NCI-H510A (cell line): ENCODE data around the gene CCNI.

Experiments
- DNase-seq: peaks from one replicate; lab custom pipeline; 2025; lab: John Stamatoyannopoulos, UW

The CCNI gene

GRCh38 chr4:77002321-77003107, 73.3 kb downstream of the CCNI start:
- DNase-seq = no peak

- no peak for DNase-seq
Measured at GRCh38 chr4:77001907-77002306, 73.9 kb downstream of the CCNI start.

- no peak for DNase-seq
Measured at GRCh38 chr4:76998251-76998901, 77.4 kb downstream of the CCNI start.

GRCh38 chr4:76997532-76997931, 78.3 kb downstream of the CCNI start:
- DNase-seq = no peak
